PFSK-1 (cell line): ENCODE measurements around the gene RBPJL.

Experiments used
- POLR2AphosphoS5 ChIP-seq: IDR thresholded peaks from 2 replicates; pipeline ENCODE4 v1.6.1; 2012; ENCODE audit warnings: low read depth, mild to moderate bottlenecking, control low read depth, low read length, moderate library complexity
- TF ChIP-seq, protein P1 (sequence below), 2 experiments: IDR thresholded peaks; 2 replicates each; pipeline versions ENCODE4 v1.6.1 to v1.8.0; 2011 to 2012; ENCODE audit warnings: low read depth in 2 of 2, low read length in 2 of 2, control low read depth in 1 of 2, inconsistent platforms in 1 of 2, mild to moderate bottlenecking in 1 of 2, moderate library complexity in 1 of 2; ENCODE audit not compliant: insufficient read depth in 1 of 2

DNA sequence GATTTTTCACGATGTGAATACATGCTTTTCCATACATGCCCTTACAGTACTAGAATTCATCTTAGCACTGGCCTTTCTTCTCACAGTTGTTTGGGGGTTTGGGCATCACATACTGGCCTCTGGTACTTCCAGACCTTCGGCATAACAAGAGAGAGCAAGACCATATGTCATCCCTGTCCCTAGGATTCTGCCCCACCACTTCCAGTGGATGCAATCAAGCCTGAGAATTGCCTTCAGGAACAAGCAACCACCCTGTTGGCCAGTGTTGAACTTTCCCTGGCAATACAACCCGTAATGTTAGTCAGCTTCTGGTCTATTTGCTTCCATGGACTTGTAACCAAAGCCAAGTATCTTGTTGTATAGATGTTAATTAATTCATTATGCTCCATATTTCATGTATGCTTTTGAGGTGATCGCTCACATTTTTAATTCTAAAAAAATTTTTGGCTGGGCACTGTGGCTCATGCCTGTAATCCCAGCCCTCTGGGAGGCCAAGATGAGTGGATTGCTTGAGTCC, 36.8 kb upstream of the RBPJL start:
- TF ChIP-seq POLR2AphosphoS5: no peak
- TF ChIP-seq, protein P1, sequence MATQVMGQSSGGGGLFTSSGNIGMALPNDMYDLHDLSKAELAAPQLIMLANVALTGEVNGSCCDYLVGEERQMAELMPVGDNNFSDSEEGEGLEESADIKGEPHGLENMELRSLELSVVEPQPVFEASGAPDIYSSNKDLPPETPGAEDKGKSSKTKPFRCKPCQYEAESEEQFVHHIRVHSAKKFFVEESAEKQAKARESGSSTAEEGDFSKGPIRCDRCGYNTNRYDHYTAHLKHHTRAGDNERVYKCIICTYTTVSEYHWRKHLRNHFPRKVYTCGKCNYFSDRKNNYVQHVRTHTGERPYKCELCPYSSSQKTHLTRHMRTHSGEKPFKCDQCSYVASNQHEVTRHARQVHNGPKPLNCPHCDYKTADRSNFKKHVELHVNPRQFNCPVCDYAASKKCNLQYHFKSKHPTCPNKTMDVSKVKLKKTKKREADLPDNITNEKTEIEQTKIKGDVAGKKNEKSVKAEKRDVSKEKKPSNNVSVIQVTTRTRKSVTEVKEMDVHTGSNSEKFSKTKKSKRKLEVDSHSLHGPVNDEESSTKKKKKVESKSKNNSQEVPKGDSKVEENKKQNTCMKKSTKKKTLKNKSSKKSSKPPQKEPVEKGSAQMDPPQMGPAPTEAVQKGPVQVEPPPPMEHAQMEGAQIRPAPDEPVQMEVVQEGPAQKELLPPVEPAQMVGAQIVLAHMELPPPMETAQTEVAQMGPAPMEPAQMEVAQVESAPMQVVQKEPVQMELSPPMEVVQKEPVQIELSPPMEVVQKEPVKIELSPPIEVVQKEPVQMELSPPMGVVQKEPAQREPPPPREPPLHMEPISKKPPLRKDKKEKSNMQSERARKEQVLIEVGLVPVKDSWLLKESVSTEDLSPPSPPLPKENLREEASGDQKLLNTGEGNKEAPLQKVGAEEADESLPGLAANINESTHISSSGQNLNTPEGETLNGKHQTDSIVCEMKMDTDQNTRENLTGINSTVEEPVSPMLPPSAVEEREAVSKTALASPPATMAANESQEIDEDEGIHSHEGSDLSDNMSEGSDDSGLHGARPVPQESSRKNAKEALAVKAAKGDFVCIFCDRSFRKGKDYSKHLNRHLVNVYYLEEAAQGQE (IDR thresholded peaks at IDR 0.05; ENCODE audit: insufficient read depth in 1 of 2, low read depth in 2 of 2, low read length in 2 of 2): no peak
